ENCODE data around the gene KRTAP5-7.

Gene KRTAP5-7

GRCh38 chr11:71489311-71490043 is 37.6 kb upstream of the KRTAP5-7 start:
- Histone ChIP-seq H3K4me3 (ENCODE audit: low read length, poor library complexity, severe bottlenecking) (no peak overlapping the region), H2AFZ (ENCODE audit: low read length) (no peak overlapping the region), H4K20me1 (ENCODE audit: insufficient read depth, low read length, poor library complexity, severe bottlenecking) (no peaks in the 10 kb centered on the region), H3K36me3 (ENCODE audit: insufficient read depth, low read length) (peaks cover 42% of the 10 kb centered on the region; the same call in 1 of the 2 replicates), H3K4me1 (ENCODE audit: insufficient read depth, low read length, poor library complexity, severe bottlenecking) (no peaks in the 10 kb centered on the region), H3K4me2 (ENCODE audit: low read depth, low read length, poor library complexity, severe bottlenecking) (no peak overlapping the region), H3F3A (ENCODE audit: low read depth) (no peaks in the 10 kb centered on the region), H3K9me3 (ENCODE audit: insufficient read depth, low read depth, low read length) (no peaks in the 10 kb centered on the region), H3K9ac (ENCODE audit: low read depth, low read length, poor library complexity, severe bottlenecking) (no peak overlapping the region), H3K79me2 (ENCODE audit: insufficient read depth, low read length) (no peaks in the 10 kb centered on the region), H3K9me2 (replicated peaks; ENCODE audit: low read depth, low read length) (no peaks in the 10 kb centered on the region), H3K27me3 (ENCODE audit: insufficient read depth, low read length, poor library complexity, severe bottlenecking) (no peaks in the 10 kb centered on the region)
- TF ChIP-seq, protein P1, sequence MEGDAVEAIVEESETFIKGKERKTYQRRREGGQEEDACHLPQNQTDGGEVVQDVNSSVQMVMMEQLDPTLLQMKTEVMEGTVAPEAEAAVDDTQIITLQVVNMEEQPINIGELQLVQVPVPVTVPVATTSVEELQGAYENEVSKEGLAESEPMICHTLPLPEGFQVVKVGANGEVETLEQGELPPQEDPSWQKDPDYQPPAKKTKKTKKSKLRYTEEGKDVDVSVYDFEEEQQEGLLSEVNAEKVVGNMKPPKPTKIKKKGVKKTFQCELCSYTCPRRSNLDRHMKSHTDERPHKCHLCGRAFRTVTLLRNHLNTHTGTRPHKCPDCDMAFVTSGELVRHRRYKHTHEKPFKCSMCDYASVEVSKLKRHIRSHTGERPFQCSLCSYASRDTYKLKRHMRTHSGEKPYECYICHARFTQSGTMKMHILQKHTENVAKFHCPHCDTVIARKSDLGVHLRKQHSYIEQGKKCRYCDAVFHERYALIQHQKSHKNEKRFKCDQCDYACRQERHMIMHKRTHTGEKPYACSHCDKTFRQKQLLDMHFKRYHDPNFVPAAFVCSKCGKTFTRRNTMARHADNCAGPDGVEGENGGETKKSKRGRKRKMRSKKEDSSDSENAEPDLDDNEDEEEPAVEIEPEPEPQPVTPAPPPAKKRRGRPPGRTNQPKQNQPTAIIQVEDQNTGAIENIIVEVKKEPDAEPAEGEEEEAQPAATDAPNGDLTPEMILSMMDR (conservative IDR thresholded peaks at IDR 0.05; ENCODE audit: low read length), result no peak
- TF ChIP-seq EZH2phosphoT487 (IDR thresholded peaks at IDR 0.05; ENCODE audit: borderline replicate concordance), result no peak

- Histone ChIP-seq H4K20me1 (ENCODE audit: insufficient read depth, low read length, poor library complexity, severe bottlenecking) (no peaks in the 10 kb centered on the region), H3K4me3 (ENCODE audit: low read length, poor library complexity, severe bottlenecking) (no peak overlapping the region), H3K4me1 (ENCODE audit: insufficient read depth, low read length, poor library complexity, severe bottlenecking) (no peaks in the 10 kb centered on the region), H3K9me2 (replicated peaks; ENCODE audit: low read depth, low read length) (no peaks in the 10 kb centered on the region), H3K27me3 (ENCODE audit: insufficient read depth, low read length, poor library complexity, severe bottlenecking) (no peaks in the 10 kb centered on the region), H3K79me2 (ENCODE audit: insufficient read depth, low read length) (no peaks in the 10 kb centered on the region), H3K36me3 (ENCODE audit: insufficient read depth, low read length) (peaks cover 41% of the 10 kb centered on the region; the same call in 1 of the 2 replicates), H3K9me3 (ENCODE audit: insufficient read depth, low read depth, low read length) (no peaks in the 10 kb centered on the region), H3K4me2 (ENCODE audit: low read depth, low read length, poor library complexity, severe bottlenecking) (no peak overlapping the region), H3K9ac (ENCODE audit: low read depth, low read length, poor library complexity, severe bottlenecking) (no peak overlapping the region), H2AFZ (ENCODE audit: low read length) (no peak overlapping the region), H3F3A (ENCODE audit: low read depth) (no peaks in the 10 kb centered on the region)
- TF ChIP-seq, protein P1 (conservative IDR thresholded peaks at IDR 0.05; ENCODE audit: low read length), result no peak
- TF ChIP-seq EZH2phosphoT487 (IDR thresholded peaks at IDR 0.05; ENCODE audit: borderline replicate concordance), result no peak
Observed at GRCh38 chr11:71490044-71490730, 36.9 kb upstream of the KRTAP5-7 start.

DNA sequence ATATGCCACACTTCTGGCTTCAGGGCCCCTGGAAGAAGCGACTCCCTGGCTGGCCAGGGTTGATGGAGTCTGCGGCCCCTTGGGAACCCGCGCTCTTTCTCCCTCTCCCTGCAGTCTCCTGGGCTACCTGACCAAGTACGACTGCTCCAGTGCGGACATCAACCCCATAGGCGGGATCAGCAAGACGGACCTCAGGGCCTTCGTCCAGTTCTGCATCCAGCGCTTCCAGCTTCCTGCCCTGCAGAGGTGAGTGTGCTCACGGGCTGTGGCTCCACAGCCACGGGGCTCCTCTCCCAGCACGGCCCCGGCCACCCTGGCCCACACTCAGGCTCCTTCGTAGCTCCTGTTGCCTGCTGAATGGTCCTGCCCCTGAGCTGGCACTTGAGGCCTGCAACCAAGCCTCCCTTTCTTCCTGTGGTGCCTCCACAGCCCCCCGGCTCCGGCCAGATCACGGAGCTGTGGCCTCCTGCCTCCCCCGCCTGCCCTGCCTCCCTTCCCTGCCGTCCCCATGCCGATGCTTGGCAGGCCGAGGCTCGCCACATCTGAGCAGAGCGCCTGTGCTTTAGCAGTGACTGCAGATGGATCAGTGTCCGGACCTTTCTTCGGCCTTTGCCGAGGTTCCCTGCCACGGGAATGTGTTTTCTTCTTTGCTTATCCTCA is 36.2 kb upstream of the KRTAP5-7 start:
- H3K4me3 ChIP-seq (ENCODE audit: low read length, poor library complexity, severe bottlenecking), result no peak overlapping the region
- no peaks in the 10 kb centered on the region for H3K4me1 ChIP-seq (ENCODE audit: insufficient read depth, low read length, poor library complexity, severe bottlenecking)
- TF ChIP-seq, protein P1 (conservative IDR thresholded peaks at IDR 0.05; ENCODE audit: low read length), result no peak
- no peak for TF ChIP-seq EZH2phosphoT487 (IDR thresholded peaks at IDR 0.05; ENCODE audit: borderline replicate concordance)
- H3K36me3 ChIP-seq (ENCODE audit: insufficient read depth, low read length), result peaks cover 43% of the 10 kb centered on the region; the same call in 1 of the 2 replicates
- no peaks in the 10 kb centered on the region for H3K9me2 ChIP-seq (replicated peaks; ENCODE audit: low read depth, low read length)
- H3K4me2 ChIP-seq (ENCODE audit: low read depth, low read length, poor library complexity, severe bottlenecking), result no peak overlapping the region
- H3K9ac ChIP-seq (ENCODE audit: low read depth, low read length, poor library complexity, severe bottlenecking), result no peak overlapping the region
- H4K20me1 ChIP-seq (ENCODE audit: insufficient read depth, low read length, poor library complexity, severe bottlenecking), result no peaks in the 10 kb centered on the region
- no peaks in the 10 kb centered on the region for H3F3A ChIP-seq (ENCODE audit: low read depth)
- no peak overlapping the region for H2AFZ ChIP-seq (ENCODE audit: low read length)
- H3K27me3 ChIP-seq (ENCODE audit: insufficient read depth, low read length, poor library complexity, severe bottlenecking), result no peaks in the 10 kb centered on the region
- no peaks in the 10 kb centered on the region for H3K79me2 ChIP-seq (ENCODE audit: insufficient read depth, low read length)
- no peaks in the 10 kb centered on the region for H3K9me3 ChIP-seq (ENCODE audit: insufficient read depth, low read depth, low read length)
